T-helper 2 cell treated with Interferon-gamma antibody and Interleukin-4, amounts not matched to agents 5 μg/mL and 100 μg/mL, for 36 hours (primary cell): ENCODE results near the gene ADAM10.

Experiments
- DNase-seq: peaks from one replicate; pipeline ENCODE4 v3.0.0; 2021; ENCODE audit warnings: low spot score
- H3K27ac Mint-ChIP-seq: one replicate; pipeline ENCODE4 v1.8.0; 2021; ENCODE audit warnings: mild to moderate bottlenecking, mixed read lengths
- H3K27me3 Mint-ChIP-seq: one replicate; pipeline ENCODE4 v1.8.0; 2021; ENCODE audit warnings: low read depth, mixed read lengths
- H3K36me3 Mint-ChIP-seq: one replicate; pipeline ENCODE4 v1.8.0; 2021; ENCODE audit warnings: low read depth, mixed read lengths
- H3K4me1 Mint-ChIP-seq: one replicate; pipeline ENCODE4 v1.8.0; 2021; ENCODE audit warnings: low read depth, mixed read lengths
- H3K4me3 Mint-ChIP-seq: one replicate; pipeline ENCODE4 v1.8.0; 2022; ENCODE audit warnings: mild to moderate bottlenecking, moderate library complexity, mixed read lengths
- H3K9me3 Mint-ChIP-seq: one replicate; pipeline ENCODE4 v1.8.0; 2021; ENCODE audit warnings: mixed read lengths

Gene ADAM10

GRCh38 chr15:58749532-58750337 lies at the start of gene ADAM10:
ADAM10 (minus strand) TSS chr15:58749707; CDS start chr15:58749534, 173 bp downstream.
- H3K36me3 Mint-ChIP-seq = peaks cover 20% of the 10 kb centered on the region
- H3K4me1 Mint-ChIP-seq = peaks cover 26% of the 10 kb centered on the region
- peak within 1 kb of the TSS; percentile 99 for H3K27ac Mint-ChIP-seq
- peak; percentile 97 for DNase-seq
- H3K4me3 Mint-ChIP-seq = peak within 1 kb of the TSS; percentile 98
- no peaks in the 10 kb centered on the region for H3K9me3 Mint-ChIP-seq
- no peaks in the 10 kb centered on the region for H3K27me3 Mint-ChIP-seq

GRCh38 chr15:58797505-58797904 lies 48.0 kb upstream of the ADAM10 start:
- peaks cover 20% of the 10 kb centered on the region for H3K4me1 Mint-ChIP-seq
- peaks cover 12% of the 10 kb centered on the region for H3K36me3 Mint-ChIP-seq
- H3K27ac Mint-ChIP-seq = no peak overlapping the region
- DNase-seq = no peak
- H3K9me3 Mint-ChIP-seq = no peaks in the 10 kb centered on the region
- no peaks in the 10 kb centered on the region for H3K27me3 Mint-ChIP-seq
- H3K4me3 Mint-ChIP-seq = no peak overlapping the region

- Mint-ChIP-seq H3K4me1 (peaks cover 20% of the 10 kb centered on the region), H3K27me3 (no peaks in the 10 kb centered on the region), H3K9me3 (no peaks in the 10 kb centered on the region), H3K4me3 (no peak overlapping the region), H3K36me3 (peaks cover 17% of the 10 kb centered on the region), H3K27ac (no peak overlapping the region)
- no peak for DNase-seq
Measured at GRCh38 chr15:58795825-58796224, 46.3 kb upstream of the ADAM10 start.

- no peaks in the 10 kb centered on the region for H3K27me3 Mint-ChIP-seq
- H3K9me3 Mint-ChIP-seq = no peaks in the 10 kb centered on the region
- H3K4me3 Mint-ChIP-seq = no peak overlapping the region
- H3K36me3 Mint-ChIP-seq = peaks cover 24% of the 10 kb centered on the region
- peaks cover 18% of the 10 kb centered on the region for H3K4me1 Mint-ChIP-seq
- no peak overlapping the region for H3K27ac Mint-ChIP-seq
- no peak for DNase-seq
Measured at GRCh38 chr15:58793862-58794261, 44.4 kb upstream of the ADAM10 start.

GRCh38 chr15:58788056-58788710 lies 38.7 kb upstream of the ADAM10 start:
- H3K4me3 Mint-ChIP-seq = no peak overlapping the region
- no peak overlapping the region for H3K27ac Mint-ChIP-seq
- no peaks in the 10 kb centered on the region for H3K27me3 Mint-ChIP-seq
- no peaks in the 10 kb centered on the region for H3K9me3 Mint-ChIP-seq
- H3K36me3 Mint-ChIP-seq = peaks cover 24% of the 10 kb centered on the region
- DNase-seq = no peak
- no peaks in the 10 kb centered on the region for H3K4me1 Mint-ChIP-seq

- Mint-ChIP-seq H3K4me1 (no peaks in the 10 kb centered on the region), H3K27me3 (no peaks in the 10 kb centered on the region), H3K4me3 (no peak overlapping the region), H3K36me3 (peaks cover 14% of the 10 kb centered on the region), H3K27ac (no peak overlapping the region), H3K9me3 (no peaks in the 10 kb centered on the region)
- no peak for DNase-seq
Measured at GRCh38 chr15:58785355-58785754, 35.8 kb upstream of the ADAM10 start.

- no peaks in the 10 kb centered on the region for H3K9me3 Mint-ChIP-seq
- H3K36me3 Mint-ChIP-seq = peaks cover 18% of the 10 kb centered on the region
- H3K27ac Mint-ChIP-seq = no peak overlapping the region
- no peak overlapping the region for H3K4me3 Mint-ChIP-seq
- no peaks in the 10 kb centered on the region for H3K27me3 Mint-ChIP-seq
- no peak for DNase-seq
- peaks cover 8% of the 10 kb centered on the region for H3K4me1 Mint-ChIP-seq
Measured at GRCh38 chr15:58779554-58779953, 30.0 kb upstream of the ADAM10 start.

GRCh38 chr15:58777107-58777506 lies 27.6 kb upstream of the ADAM10 start:
- no peaks in the 10 kb centered on the region for H3K27me3 Mint-ChIP-seq
- H3K9me3 Mint-ChIP-seq = no peaks in the 10 kb centered on the region
- peaks cover 13% of the 10 kb centered on the region for H3K4me1 Mint-ChIP-seq
- H3K27ac Mint-ChIP-seq = no peak overlapping the region
- DNase-seq = no peak
- H3K4me3 Mint-ChIP-seq = no peak overlapping the region
- H3K36me3 Mint-ChIP-seq = peaks cover 9% of the 10 kb centered on the region

GRCh38 chr15:58775402-58775801 lies 25.9 kb upstream of the ADAM10 start:
- Mint-ChIP-seq H3K9me3 (no peaks in the 10 kb centered on the region), H3K4me1 (peaks cover 17% of the 10 kb centered on the region), H3K36me3 (peaks cover 9% of the 10 kb centered on the region), H3K4me3 (no peak overlapping the region), H3K27me3 (no peaks in the 10 kb centered on the region), H3K27ac (no peak overlapping the region)
- DNase-seq = no peak

GRCh38 chr15:58773024-58773423 lies 23.5 kb upstream of the ADAM10 start:
- DNase-seq = no peak
- peaks cover 4% of the 10 kb centered on the region for H3K36me3 Mint-ChIP-seq
- no peaks in the 10 kb centered on the region for H3K9me3 Mint-ChIP-seq
- H3K4me1 Mint-ChIP-seq = peaks cover 22% of the 10 kb centered on the region
- no peaks in the 10 kb centered on the region for H3K27me3 Mint-ChIP-seq
- H3K27ac Mint-ChIP-seq = no peak overlapping the region
- no peak overlapping the region for H3K4me3 Mint-ChIP-seq

- no peak overlapping the region for H3K4me3 Mint-ChIP-seq
- DNase-seq = no peak
- H3K36me3 Mint-ChIP-seq = no peaks in the 10 kb centered on the region
Measured at GRCh38 chr15:58771621-58772250, 22.2 kb upstream of the ADAM10 start.

GRCh38 chr15:58770857-58771620 lies 21.5 kb upstream of the ADAM10 start, which contains the start of gene MINDY2:
MINDY2 (plus strand) TSS chr15:58771302; CDS start chr15:58771396, 94 bp downstream.
- peak within 1 kb of the TSS; percentile 91 for H3K27ac Mint-ChIP-seq
- no peaks in the 10 kb centered on the region for H3K27me3 Mint-ChIP-seq
- peaks cover 17% of the 10 kb centered on the region for H3K4me1 Mint-ChIP-seq
- peak; percentile 97 for DNase-seq
- H3K4me3 Mint-ChIP-seq = no peak within 1 kb of the TSS
- no peaks in the 10 kb centered on the region for H3K36me3 Mint-ChIP-seq
- H3K9me3 Mint-ChIP-seq = no peaks in the 10 kb centered on the region

More at GRCh38 chr15:58771621-58772250, 22.2 kb upstream of the ADAM10 start:
- Mint-ChIP-seq H3K4me1 (peaks cover 17% of the 10 kb centered on the region), H3K27me3 (no peaks in the 10 kb centered on the region), H3K27ac (peak overlapping the region; percentile 91), H3K9me3 (no peaks in the 10 kb centered on the region)

- H3K4me3 Mint-ChIP-seq = no peak overlapping the region
- H3K4me1 Mint-ChIP-seq = peaks cover 17% of the 10 kb centered on the region
- no peaks in the 10 kb centered on the region for H3K36me3 Mint-ChIP-seq
- peak overlapping the region; percentile 91 for H3K27ac Mint-ChIP-seq
- DNase-seq = no peak
- no peaks in the 10 kb centered on the region for H3K27me3 Mint-ChIP-seq
- no peaks in the 10 kb centered on the region for H3K9me3 Mint-ChIP-seq
Measured at GRCh38 chr15:58770519-58770856, 21.0 kb upstream of the ADAM10 start.
